ENCODE data around the gene CLEC20A.

CLEC20A gene

DNA sequence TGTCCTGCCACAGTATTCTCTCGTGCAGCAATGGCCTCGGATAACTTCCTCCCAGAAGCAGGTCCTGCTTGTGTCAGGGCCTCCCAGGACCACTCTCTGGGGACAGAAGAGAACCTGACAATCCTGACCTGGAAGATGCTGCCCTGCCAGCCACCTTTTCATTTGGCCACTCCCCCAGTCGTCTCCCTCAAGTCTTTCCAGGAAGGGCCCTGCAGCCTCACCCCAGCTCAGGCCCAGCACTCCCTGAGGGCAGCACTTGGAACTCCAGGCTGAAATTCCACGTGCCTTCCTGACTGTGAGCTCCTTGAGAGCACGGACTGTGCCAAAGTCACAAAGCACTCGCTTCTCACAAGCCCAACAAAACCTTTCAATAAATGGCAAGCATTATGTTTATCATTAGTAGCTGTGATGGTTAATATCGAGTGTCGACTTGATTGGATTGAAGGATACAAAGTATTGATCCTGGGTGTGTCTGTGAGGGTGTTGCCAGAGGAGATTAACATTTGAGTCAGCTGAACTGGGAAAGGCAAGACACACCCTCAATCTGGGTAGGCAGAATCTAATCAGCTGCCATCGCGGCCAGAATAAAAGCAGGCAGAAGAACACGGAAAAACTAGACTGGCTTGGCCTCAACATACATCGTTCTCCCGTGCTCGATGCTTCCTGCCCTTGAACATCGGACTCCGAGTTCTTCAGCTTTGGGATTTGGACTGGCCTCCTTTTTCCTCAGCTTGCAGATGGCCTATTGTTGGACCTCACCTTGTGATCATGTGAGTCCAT is 2.3 kb upstream of the CLEC20A start:
- no peak overlapping the region for H3K4me3 ChIP-seq (ENCODE audit: low read length in 2 of 2)

DNA sequence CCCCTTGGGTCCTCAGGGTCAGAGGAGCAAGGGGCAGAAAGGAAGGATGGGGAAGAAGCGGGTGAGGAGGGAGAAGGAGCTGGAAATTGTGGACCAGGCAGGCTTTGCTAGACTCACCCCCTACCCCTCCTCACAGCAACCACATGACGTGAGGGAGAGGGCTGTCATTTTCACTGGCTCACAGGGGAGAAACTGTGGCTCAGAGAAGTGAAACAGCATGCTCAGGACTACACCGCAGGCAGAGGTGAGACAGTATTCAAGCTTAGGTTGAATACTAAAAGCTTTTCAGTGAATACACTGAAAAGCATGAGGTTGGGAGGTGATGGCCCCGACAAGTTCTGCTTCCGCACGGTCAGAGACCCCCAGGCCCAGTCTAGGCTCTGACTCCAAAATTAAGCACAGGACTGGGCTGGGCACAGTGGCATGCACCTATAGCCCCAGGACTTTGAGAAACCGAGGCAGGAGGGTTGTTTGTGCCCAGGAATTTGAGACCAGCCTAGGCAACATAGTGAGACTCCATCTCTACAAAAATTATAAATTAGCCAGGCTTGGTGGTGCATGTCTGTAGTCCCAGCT is 1.2 kb upstream of the CLEC20A start:
- Histone ChIP-seq H3K27me3 (ENCODE audit: control insufficient read depth in 1 of 2, insufficient read depth in 2 of 2, low read length in 2 of 2) (no peaks in the 10 kb centered on the region), H3K27ac (ENCODE audit: low read length) (no peak overlapping the region), H3K9me3 (ENCODE audit: control insufficient read depth in 2 of 2, low read length in 2 of 2) (no peaks in the 10 kb centered on the region), H3K4me3 (ENCODE audit: low read length in 2 of 2) (no peak overlapping the region), H3K4me1 (ENCODE audit: control insufficient read depth, insufficient read depth, low read length) (no peaks in the 10 kb centered on the region), H3K36me3 (ENCODE audit: control insufficient read depth in 2 of 2, insufficient read depth in 2 of 2, low read length in 2 of 2) (no peaks in the 10 kb centered on the region), H3K9ac (ENCODE audit: low read length in 2 of 2) (no peak overlapping the region)

More for the DNA sequence above, 2.3 kb upstream of the CLEC20A start:
- Histone ChIP-seq H3K9ac (ENCODE audit: low read length in 2 of 2) (no peak overlapping the region), H3K4me1 (ENCODE audit: control insufficient read depth, insufficient read depth, low read length) (no peaks in the 10 kb centered on the region), H3K36me3 (ENCODE audit: control insufficient read depth in 2 of 2, insufficient read depth in 2 of 2, low read length in 2 of 2) (no peaks in the 10 kb centered on the region), H3K9me3 (ENCODE audit: control insufficient read depth in 2 of 2, low read length in 2 of 2) (no peaks in the 10 kb centered on the region), H3K27ac (ENCODE audit: low read length) (no peak overlapping the region), H3K27me3 (ENCODE audit: control insufficient read depth in 1 of 2, insufficient read depth in 2 of 2, low read length in 2 of 2) (no peaks in the 10 kb centered on the region)

DNA sequence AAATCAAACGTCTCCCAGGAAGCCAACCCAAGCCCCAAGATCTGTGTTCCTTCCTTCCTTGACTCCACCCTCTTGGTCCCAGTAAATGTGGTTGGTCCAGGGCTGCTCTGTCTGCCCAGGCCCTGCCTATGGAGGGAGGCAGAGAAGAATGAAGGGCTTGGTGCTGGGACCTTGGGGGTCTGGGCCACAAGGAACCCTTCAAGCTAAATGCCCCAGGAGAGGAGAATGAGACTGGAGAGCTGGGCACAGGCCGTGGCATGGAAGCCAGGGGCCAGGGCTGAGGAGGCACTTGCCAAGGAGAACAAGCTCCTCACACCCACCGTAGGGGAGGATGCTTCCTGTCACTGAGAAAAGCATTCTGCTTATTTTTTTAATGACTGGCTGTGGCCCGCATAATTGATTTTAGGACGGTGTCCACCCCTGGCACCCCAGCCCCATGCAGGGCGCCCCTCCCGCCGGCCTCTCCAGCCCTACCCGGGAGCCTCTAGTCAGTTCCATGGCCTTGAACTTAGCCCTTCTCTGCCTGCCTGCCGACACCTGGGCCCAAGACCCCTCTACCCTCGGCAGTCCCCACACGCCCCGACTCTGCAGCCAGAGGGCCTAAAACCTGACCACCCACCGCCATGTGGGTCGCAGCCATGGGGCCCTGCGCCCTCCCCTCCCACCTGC is 889 bp downstream of the CLEC20A start:
- no peaks in the 10 kb centered on the region for H3K4me1 ChIP-seq (ENCODE audit: control insufficient read depth, insufficient read depth, low read length)
- no peaks in the 10 kb centered on the region for H3K27me3 ChIP-seq (ENCODE audit: control insufficient read depth in 1 of 2, insufficient read depth in 2 of 2, low read length in 2 of 2)
- H3K9ac ChIP-seq (ENCODE audit: low read length in 2 of 2): no peak overlapping the region
- no peak overlapping the region for H3K4me3 ChIP-seq (ENCODE audit: low read length in 2 of 2)
- H3K9me3 ChIP-seq (ENCODE audit: control insufficient read depth in 2 of 2, low read length in 2 of 2): no peaks in the 10 kb centered on the region
- no peak overlapping the region for H3K27ac ChIP-seq (ENCODE audit: low read length)
- no peaks in the 10 kb centered on the region for H3K36me3 ChIP-seq (ENCODE audit: control insufficient read depth in 2 of 2, insufficient read depth in 2 of 2, low read length in 2 of 2)

DNA sequence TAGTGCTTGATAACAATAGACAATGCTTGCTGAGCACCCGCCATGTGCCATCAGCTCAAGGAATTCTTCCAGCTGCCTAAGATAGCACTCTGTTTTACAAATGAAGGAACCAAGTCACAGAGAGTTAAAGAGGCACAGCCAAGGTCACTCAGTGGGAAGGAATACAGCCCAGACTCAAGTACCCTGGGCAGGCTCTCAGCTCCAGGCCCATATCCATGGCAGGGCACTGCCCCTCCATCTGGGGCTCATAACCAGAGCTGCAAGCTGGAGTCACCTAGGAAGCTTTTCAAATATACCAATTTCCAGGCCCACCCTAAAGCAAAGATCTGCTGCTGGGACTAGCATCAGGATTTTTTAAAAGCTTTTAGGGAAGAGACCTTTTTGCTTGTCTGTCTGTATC is 1.6 kb downstream of the CLEC20A start:
- H3K36me3 ChIP-seq (ENCODE audit: control insufficient read depth in 2 of 2, insufficient read depth in 2 of 2, low read length in 2 of 2): no peaks in the 10 kb centered on the region
- no peaks in the 10 kb centered on the region for H3K9me3 ChIP-seq (ENCODE audit: control insufficient read depth in 2 of 2, low read length in 2 of 2)
- H3K9ac ChIP-seq (ENCODE audit: low read length in 2 of 2): no peak overlapping the region
- H3K27ac ChIP-seq (ENCODE audit: low read length): no peak overlapping the region
- H3K4me3 ChIP-seq (ENCODE audit: low read length in 2 of 2): no peak overlapping the region
- no peaks in the 10 kb centered on the region for H3K4me1 ChIP-seq (ENCODE audit: control insufficient read depth, insufficient read depth, low read length)
- H3K27me3 ChIP-seq (ENCODE audit: control insufficient read depth in 1 of 2, insufficient read depth in 2 of 2, low read length in 2 of 2): no peaks in the 10 kb centered on the region

DNA sequence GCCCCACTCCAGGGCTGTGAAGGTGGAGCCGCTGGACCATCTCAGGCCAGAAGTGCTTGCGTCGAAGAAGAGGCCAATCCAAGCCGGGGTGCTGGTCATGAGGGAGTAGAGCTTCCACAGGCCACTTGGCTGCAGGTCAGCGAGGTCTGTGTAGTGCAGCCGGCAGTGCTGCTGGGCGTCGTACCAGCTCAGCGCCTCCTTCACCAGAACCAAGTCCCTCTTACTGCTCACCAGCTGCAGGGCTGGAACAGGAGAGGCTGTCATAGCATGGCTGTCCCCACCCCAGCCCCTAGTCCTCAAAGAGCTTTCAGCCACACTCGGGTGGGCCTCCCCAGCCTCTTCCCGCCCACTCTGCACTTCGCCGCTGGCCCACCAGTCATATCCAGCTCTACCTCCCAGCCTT is 2.2 kb downstream of the CLEC20A start:
- H3K9me3 ChIP-seq (ENCODE audit: control insufficient read depth in 2 of 2, low read length in 2 of 2): no peaks in the 10 kb centered on the region
- H3K4me1 ChIP-seq (ENCODE audit: control insufficient read depth, insufficient read depth, low read length): no peaks in the 10 kb centered on the region
- no peaks in the 10 kb centered on the region for H3K36me3 ChIP-seq (ENCODE audit: control insufficient read depth in 2 of 2, insufficient read depth in 2 of 2, low read length in 2 of 2)
- no peaks in the 10 kb centered on the region for H3K27me3 ChIP-seq (ENCODE audit: control insufficient read depth in 1 of 2, insufficient read depth in 2 of 2, low read length in 2 of 2)
- H3K27ac ChIP-seq (ENCODE audit: low read length): no peak overlapping the region
- H3K4me3 ChIP-seq (ENCODE audit: low read length in 2 of 2): no peak overlapping the region
- H3K9ac ChIP-seq (ENCODE audit: low read length in 2 of 2): no peak overlapping the region

DNA sequence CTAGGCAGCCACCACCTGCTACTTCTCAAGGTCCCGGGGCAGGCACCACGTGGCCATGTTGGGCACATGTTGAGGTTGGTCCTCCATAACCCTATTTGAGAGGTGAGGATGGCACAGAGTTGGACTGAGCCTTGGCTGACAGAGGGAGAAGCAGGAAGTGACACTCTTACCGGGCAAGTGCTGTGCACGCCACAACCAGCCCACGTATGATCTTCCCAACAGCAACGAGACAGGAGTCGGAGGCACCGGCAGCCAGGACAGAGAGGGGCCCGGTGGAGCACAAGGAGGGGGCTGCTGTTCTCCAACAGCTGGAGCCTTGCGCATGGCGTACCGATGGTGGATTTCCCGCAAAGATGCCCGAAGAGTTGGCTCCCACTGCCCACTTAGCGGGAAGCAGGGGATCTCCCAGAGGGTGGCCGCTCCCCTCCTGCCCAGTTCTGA is 3.4 kb downstream of the CLEC20A start:
- Histone ChIP-seq H3K27ac (ENCODE audit: low read length) (no peak overlapping the region), H3K4me1 (ENCODE audit: control insufficient read depth, insufficient read depth, low read length) (no peaks in the 10 kb centered on the region), H3K27me3 (ENCODE audit: control insufficient read depth in 1 of 2, insufficient read depth in 2 of 2, low read length in 2 of 2) (no peaks in the 10 kb centered on the region), H3K36me3 (ENCODE audit: control insufficient read depth in 2 of 2, insufficient read depth in 2 of 2, low read length in 2 of 2) (no peaks in the 10 kb centered on the region), H3K4me3 (ENCODE audit: low read length in 2 of 2) (no peak overlapping the region), H3K9ac (ENCODE audit: low read length in 2 of 2) (no peak overlapping the region), H3K9me3 (ENCODE audit: control insufficient read depth in 2 of 2, low read length in 2 of 2) (no peaks in the 10 kb centered on the region)

DNA sequence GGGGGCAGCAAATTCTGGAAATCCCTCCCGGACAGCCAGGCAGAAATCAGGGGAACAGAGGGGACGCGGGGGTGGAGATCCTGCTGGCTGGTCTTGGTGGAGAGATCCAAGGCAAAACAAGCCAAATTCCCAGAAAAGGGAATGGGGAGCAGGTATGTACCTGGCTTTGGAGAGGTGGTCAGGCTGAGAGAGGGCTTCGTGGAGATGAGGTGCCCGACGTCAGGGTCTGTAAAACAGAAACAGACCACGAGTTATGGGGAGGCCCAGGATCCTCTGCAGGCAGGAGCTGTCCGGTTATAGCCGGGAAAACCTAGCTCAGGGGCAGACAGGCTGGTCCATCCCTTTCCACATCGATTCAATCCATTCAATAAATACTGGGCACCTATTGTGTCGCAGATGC is 4.4 kb downstream of the CLEC20A start:
- H3K36me3 ChIP-seq (ENCODE audit: control insufficient read depth in 2 of 2, insufficient read depth in 2 of 2, low read length in 2 of 2): no peaks in the 10 kb centered on the region
- peaks cover 0 to 9% of the 10 kb centered on the region in 2 donors for H3K27me3 ChIP-seq (ENCODE audit: control insufficient read depth in 1 of 2, insufficient read depth in 2 of 2, low read length in 2 of 2)
- H3K27ac ChIP-seq (ENCODE audit: low read length): no peak overlapping the region
- H3K4me3 ChIP-seq (ENCODE audit: low read length in 2 of 2): no peak overlapping the region
- no peak overlapping the region for H3K9ac ChIP-seq (ENCODE audit: low read length in 2 of 2)
- no peaks in the 10 kb centered on the region for H3K9me3 ChIP-seq (ENCODE audit: control insufficient read depth in 2 of 2, low read length in 2 of 2)
- H3K4me1 ChIP-seq (ENCODE audit: control insufficient read depth, insufficient read depth, low read length): no peaks in the 10 kb centered on the region

DNA sequence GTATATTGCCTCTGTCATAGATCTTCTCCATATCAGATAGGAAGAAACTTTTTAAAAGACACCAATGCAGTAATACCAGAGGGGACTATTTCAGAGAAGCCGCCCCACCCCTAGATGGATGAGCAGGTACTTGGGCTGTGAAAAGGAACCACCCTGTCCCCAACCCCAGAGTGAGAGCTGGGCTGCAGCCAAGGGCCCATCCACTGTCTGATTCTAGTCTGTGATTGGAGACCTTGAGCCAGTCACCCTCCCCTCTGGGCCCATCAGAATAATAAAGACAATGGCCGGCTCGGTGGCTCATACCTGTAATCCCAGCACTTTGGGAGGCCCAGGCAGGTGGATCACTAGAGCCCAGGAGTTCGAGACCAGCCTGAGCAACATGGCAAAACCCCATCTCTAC is 5.0 kb downstream of the CLEC20A start:
- Histone ChIP-seq H3K27ac (ENCODE audit: low read length) (no peak overlapping the region), H3K9me3 (ENCODE audit: control insufficient read depth in 2 of 2, low read length in 2 of 2) (no peaks in the 10 kb centered on the region), H3K9ac (ENCODE audit: low read length in 2 of 2) (no peak overlapping the region), H3K27me3 (ENCODE audit: control insufficient read depth in 1 of 2, insufficient read depth in 2 of 2, low read length in 2 of 2) (peaks cover 0 to 9% of the 10 kb centered on the region in 2 donors), H3K4me3 (ENCODE audit: low read length in 2 of 2) (no peak overlapping the region), H3K4me1 (ENCODE audit: control insufficient read depth, insufficient read depth, low read length) (no peaks in the 10 kb centered on the region), H3K36me3 (ENCODE audit: control insufficient read depth in 2 of 2, insufficient read depth in 2 of 2, low read length in 2 of 2) (no peaks in the 10 kb centered on the region)

DNA sequence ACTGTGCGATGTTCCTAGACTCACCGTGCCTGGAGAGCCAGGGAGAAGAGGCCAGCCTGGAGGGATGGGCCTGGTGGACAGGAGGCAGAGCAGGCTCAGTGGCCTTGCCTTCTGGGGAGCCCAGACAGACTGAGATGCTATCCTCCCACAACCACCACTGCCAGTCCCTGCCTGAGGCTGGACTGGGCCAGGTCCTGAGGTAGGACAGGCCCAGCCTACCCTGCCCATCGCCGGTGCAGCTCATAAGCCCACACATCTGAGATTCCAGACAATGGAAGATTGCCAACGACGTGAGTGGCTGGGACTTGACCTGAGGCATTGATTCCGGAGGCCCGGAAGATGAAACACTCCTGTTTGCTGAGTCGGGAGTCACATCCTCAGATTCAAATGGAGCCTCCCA is 5.8 kb downstream of the CLEC20A start:
- Histone ChIP-seq H3K4me1 (ENCODE audit: control insufficient read depth, insufficient read depth, low read length) (peaks cover 4% of the 10 kb centered on the region), H3K27me3 (ENCODE audit: control insufficient read depth in 1 of 2, insufficient read depth in 2 of 2, low read length in 2 of 2) (peaks cover 0 to 12% of the 10 kb centered on the region in 2 donors), H3K9ac (ENCODE audit: low read length in 2 of 2) (no peak overlapping the region), H3K27ac (ENCODE audit: low read length) (no peak overlapping the region), H3K9me3 (ENCODE audit: control insufficient read depth in 2 of 2, low read length in 2 of 2) (no peaks in the 10 kb centered on the region), H3K36me3 (ENCODE audit: control insufficient read depth in 2 of 2, insufficient read depth in 2 of 2, low read length in 2 of 2) (no peaks in the 10 kb centered on the region), H3K4me3 (ENCODE audit: low read length in 2 of 2) (no peak overlapping the region)

DNA sequence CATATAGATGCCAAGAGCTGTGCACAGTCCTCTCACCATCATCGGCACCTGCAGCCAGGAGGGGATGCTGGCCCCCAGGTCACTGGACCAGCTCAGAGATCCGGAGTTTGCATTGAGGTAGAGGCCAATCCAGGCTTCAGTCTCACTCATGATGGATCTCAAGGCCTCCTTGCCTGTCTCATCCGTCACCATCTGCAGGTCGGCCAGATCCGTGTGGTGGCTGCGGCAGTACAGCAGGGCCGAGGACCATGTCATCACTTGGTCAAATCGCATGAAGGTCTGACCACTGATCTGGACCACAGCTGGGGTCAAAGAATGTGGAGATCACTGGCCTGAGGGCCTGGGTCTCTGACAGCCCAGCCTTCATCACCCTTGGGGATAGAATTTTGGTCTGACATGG is 6.6 kb downstream of the CLEC20A start:
- H3K27ac ChIP-seq (ENCODE audit: low read length): no peak overlapping the region
- H3K4me3 ChIP-seq (ENCODE audit: low read length in 2 of 2): no peak overlapping the region
- H3K27me3 ChIP-seq (ENCODE audit: control insufficient read depth in 1 of 2, insufficient read depth in 2 of 2, low read length in 2 of 2): peaks cover 0 to 12% of the 10 kb centered on the region in 2 donors
- peaks cover 4% of the 10 kb centered on the region for H3K4me1 ChIP-seq (ENCODE audit: control insufficient read depth, insufficient read depth, low read length)
- H3K9me3 ChIP-seq (ENCODE audit: control insufficient read depth in 2 of 2, low read length in 2 of 2): no peaks in the 10 kb centered on the region
- H3K36me3 ChIP-seq (ENCODE audit: control insufficient read depth in 2 of 2, insufficient read depth in 2 of 2, low read length in 2 of 2): no peaks in the 10 kb centered on the region
- no peak overlapping the region for H3K9ac ChIP-seq (ENCODE audit: low read length in 2 of 2)

DNA sequence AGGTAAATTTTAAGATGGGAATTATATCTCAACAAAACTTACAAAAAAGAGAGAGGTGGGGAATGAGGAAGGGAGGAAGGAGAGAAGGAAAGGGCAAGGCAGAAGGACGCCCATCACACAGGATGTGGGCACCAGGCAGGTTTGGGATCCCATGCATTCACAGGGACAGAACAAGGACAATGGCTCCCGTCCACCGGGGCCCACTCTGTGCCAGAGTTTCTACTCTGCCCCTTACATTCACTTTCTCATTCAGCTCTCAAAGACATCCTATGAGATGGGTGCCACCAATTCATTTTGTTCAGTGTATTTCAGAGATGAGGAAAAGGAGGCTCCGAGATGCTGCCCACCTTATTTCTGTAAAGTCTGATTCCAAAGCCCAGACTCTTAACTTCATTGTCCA is 7.4 kb downstream of the CLEC20A start:
- H3K27me3 ChIP-seq (ENCODE audit: control insufficient read depth in 1 of 2, insufficient read depth in 2 of 2, low read length in 2 of 2): peaks cover 0 to 12% of the 10 kb centered on the region in 2 donors
- no peak overlapping the region for H3K4me3 ChIP-seq (ENCODE audit: low read length in 2 of 2)
- no peaks in the 10 kb centered on the region for H3K36me3 ChIP-seq (ENCODE audit: control insufficient read depth in 2 of 2, insufficient read depth in 2 of 2, low read length in 2 of 2)
- H3K9me3 ChIP-seq (ENCODE audit: control insufficient read depth in 2 of 2, low read length in 2 of 2): no peaks in the 10 kb centered on the region
- peaks cover 4% of the 10 kb centered on the region for H3K4me1 ChIP-seq (ENCODE audit: control insufficient read depth, insufficient read depth, low read length)
- no peak overlapping the region for H3K27ac ChIP-seq (ENCODE audit: low read length)
- H3K9ac ChIP-seq (ENCODE audit: low read length in 2 of 2): no peak overlapping the region
